ENCODE data around the gene GCFC2. TPM values are rescaled to one million over a fixed set of nuclear protein-coding genes. Genes with fewer than 3 reads are reported as not detected.

Gene GCFC2
- total and polyA plus RNA-seq, 9 donors, result 15.8 to 40.5 (median 24.5) TPM

DNA sequence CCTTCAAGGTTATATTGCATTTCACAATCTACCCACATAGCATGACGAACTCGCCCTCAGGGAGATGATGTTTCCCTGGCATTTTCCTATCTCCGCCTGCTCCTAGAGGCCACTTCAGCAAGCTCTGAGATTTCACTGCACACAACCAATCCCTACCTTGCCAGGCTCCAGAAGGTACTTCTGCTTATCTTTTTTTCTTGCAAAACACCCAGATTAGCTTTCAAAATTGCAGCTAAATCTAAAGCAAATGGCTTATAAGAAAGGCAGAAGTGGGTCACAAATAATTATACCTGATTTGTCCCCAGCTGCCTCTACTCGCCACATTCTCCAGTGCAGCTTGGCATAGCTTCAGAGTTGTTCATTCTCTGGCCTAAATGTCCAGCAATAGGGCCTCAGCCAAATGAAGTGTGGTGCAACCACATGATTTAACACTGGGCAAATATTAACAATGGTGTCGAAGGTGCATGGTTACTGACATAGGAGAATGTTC, 96.5 kb downstream of the GCFC2 start:
- 79 to 85% (median 82%) methylated on average over 5 of the region's 5 CpGs for WGBS, 3 donors
- intact Hi-C loops (cut with DNase I), result no loop called here
- no peaks in the 10 kb centered on the region for H3K36me3 ChIP-seq
- no peaks in the 10 kb centered on the region for H3K4me1 ChIP-seq (ENCODE audit: insufficient read depth)
- TF ChIP-seq EP300 (IDR thresholded peaks at IDR 0.05) (no peak), POLR2A (IDR thresholded peaks at IDR 0.05) (no peak)
- TF ChIP-seq, protein P1, sequence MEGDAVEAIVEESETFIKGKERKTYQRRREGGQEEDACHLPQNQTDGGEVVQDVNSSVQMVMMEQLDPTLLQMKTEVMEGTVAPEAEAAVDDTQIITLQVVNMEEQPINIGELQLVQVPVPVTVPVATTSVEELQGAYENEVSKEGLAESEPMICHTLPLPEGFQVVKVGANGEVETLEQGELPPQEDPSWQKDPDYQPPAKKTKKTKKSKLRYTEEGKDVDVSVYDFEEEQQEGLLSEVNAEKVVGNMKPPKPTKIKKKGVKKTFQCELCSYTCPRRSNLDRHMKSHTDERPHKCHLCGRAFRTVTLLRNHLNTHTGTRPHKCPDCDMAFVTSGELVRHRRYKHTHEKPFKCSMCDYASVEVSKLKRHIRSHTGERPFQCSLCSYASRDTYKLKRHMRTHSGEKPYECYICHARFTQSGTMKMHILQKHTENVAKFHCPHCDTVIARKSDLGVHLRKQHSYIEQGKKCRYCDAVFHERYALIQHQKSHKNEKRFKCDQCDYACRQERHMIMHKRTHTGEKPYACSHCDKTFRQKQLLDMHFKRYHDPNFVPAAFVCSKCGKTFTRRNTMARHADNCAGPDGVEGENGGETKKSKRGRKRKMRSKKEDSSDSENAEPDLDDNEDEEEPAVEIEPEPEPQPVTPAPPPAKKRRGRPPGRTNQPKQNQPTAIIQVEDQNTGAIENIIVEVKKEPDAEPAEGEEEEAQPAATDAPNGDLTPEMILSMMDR (IDR thresholded peaks at IDR 0.05), result no peak
- H3K27ac ChIP-seq, result no peak overlapping the region
- no peaks in the 10 kb centered on the region for H3K27me3 ChIP-seq
- H3K4me3 ChIP-seq, result no peak overlapping the region
- no peaks in the 10 kb centered on the region for H3K9me3 ChIP-seq
- DNase-seq, result no peak

DNA sequence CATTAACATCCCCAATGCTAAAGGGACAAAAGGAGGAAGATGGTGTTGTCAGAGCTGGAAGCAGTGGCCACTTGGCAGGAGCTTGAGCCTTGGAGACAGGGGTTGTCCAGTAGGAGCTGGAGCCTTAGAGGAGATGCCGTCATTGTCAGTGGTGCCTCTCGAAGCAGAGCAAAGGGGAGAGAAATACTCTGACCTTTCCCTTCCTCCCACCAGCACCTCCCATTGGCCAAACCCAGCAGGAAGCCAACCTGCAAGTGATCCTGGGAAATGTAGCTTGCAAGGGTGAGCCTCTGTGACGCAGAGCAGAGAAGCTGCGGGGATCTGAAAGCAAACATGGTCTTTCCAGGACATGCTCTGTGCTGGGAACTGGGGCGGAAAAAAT, 97.9 kb downstream of the GCFC2 start:
- 81 to 87% (median 83%) methylated on average over 5 of the region's 5 CpGs for whole genome bisulfite sequencing, 3 donors
- DNase-seq, result no peak
- Histone ChIP-seq H3K9me3 (no peaks in the 10 kb centered on the region), H3K36me3 (no peaks in the 10 kb centered on the region), H3K4me3 (no peak overlapping the region), H3K4me1 (ENCODE audit: insufficient read depth) (no peaks in the 10 kb centered on the region), H3K27ac (no peak overlapping the region), H3K27me3 (no peaks in the 10 kb centered on the region)
- intact Hi-C loops (cut with DNase I), result no loop called here
- TF ChIP-seq, protein P1 (IDR thresholded peaks at IDR 0.05), result no peak
- TF ChIP-seq POLR2A (IDR thresholded peaks at IDR 0.05), result no peak

Small RNAs within 50 kb of the gene (small RNA-seq; reads per million reads assigned to genes)
- gene RF00012, result not detected

Other genes starting within 250 kb of the GCFC2 start
- 10 to 100 TPM in 1 of 7 donors, 1 to 10 TPM in 5, under 1 TPM in 1; 0.76 to 12.2 (median 1.6) TPM for gene EVA1A, start 150.0 kb downstream of the GCFC2 start, total RNA-seq
- under 1 TPM; 0.62 to 0.80 TPM for gene EVA1A, start 150.0 kb downstream of the GCFC2 start, polyA plus RNA-seq
- 10 to 100 TPM; 20.5 to 46.8 (median 34.1) TPM for gene MRPL19, start 64.1 kb downstream of the GCFC2 start, total RNA-seq
- gene MRPL19, start 64.1 kb downstream of the GCFC2 start, polyA plus RNA-seq, result 10 to 100 TPM; 11.9 to 30.5 TPM